K562 (cell line): ENCODE measurements around the gene RNLS. TPM values are rescaled to one million over a fixed set of nuclear protein-coding genes. Genes with fewer than 3 reads are reported as not detected.

Experiments
- ATAC-seq: fragments of 200-7000 bp; cut with Tn5 transposase; 3 replicates; pipeline ENCODE4 v1.9.1; 2020; ENCODE audit warnings: moderate library complexity
- BruUV-seq: library from RNA; stranded (reverse); fragments of 400-500 nt; replicated peaks from 2 replicates; lab custom pipeline; 2021; lab: Mats Ljungman, UMichigan
- CTCF ChIA-PET: fragments of 300-600 bp; formaldehyde crosslinking; extraction: SDS; loops from one replicate; lab custom pipeline; 2021; ENCODE audit warnings: low intra/inter-chr PET ratio; lab: Yijun Ruan, JAX
- POLR2A ChIA-PET: fragments of 300-600, 350-650 bp; sonication (Branson Sonifier 250); formaldehyde crosslinking; extraction: SDS; loops from one replicate; lab custom pipeline; 2021; ENCODE audit warnings: antibody characterized with exemption, inconsistent platforms; lab: Yijun Ruan, JAX
- DNase-seq, 4 experiments: peaks; one replicate each; pipeline versions ENCODE4 v3.0.0 to v3.0.0-alpha.2; 2011 to 2018; ENCODE audit warnings: low spot score in 3 of 4, mixed read lengths in 3 of 4; ENCODE audit errors: extremely low read depth in 1 of 4
- FAIRE-seq: peaks from 2 replicates; lab custom pipeline; 2011; peaks lifted over from hg19 to GRCh38; lab: Jason Lieb, UNC
- H2AFZ ChIP-seq: 2 replicates; pipeline ENCODE4 v1.6.0; 2011; ENCODE audit warnings: low read depth, low read length, control low read depth, inconsistent platforms
- H3K27ac ChIP-seq: fragments of 200-600 bp; 3 replicates; pipeline ENCODE4 v1.8.0; 2011; ENCODE audit warnings: low read depth, mild to moderate bottlenecking, control low read depth, inconsistent platforms, low read length, moderate library complexity, mixed read lengths; ENCODE audit errors: extremely low read depth
- H3K27me3 ChIP-seq, 2 experiments: fragments of 300-600 bp in 1 of 2; 2 replicates in 1 of 2; 3 replicates in 1 of 2; pipeline versions ENCODE4 v1.6.0 to v1.8.0; 2011; ENCODE audit warnings: inconsistent platforms in 2 of 2, low read length in 2 of 2, mild to moderate bottlenecking in 1 of 2, mixed read lengths in 1 of 2, moderate library complexity in 1 of 2; ENCODE audit not compliant: control insufficient read depth in 2 of 2, insufficient read depth in 2 of 2
- H3K36me3 ChIP-seq: fragments of 300-600 bp; 3 replicates; pipeline ENCODE4 v1.8.0; 2011; ENCODE audit warnings: mild to moderate bottlenecking, low read length, inconsistent platforms; ENCODE audit not compliant: control insufficient read depth, insufficient read depth
- H3K4me1 ChIP-seq, 2 experiments: fragments of 200-600 bp in 1 of 2; replicated peaks in 1 of 2; 2 replicates in 1 of 2; 3 replicates in 1 of 2; pipeline versions ENCODE4 v1.5.1 to v1.8.0; 2011; ENCODE audit warnings: inconsistent platforms in 2 of 2, low read length in 2 of 2, mild to moderate bottlenecking in 1 of 2, mixed read lengths in 1 of 2, moderate library complexity in 1 of 2; ENCODE audit not compliant: control insufficient read depth in 2 of 2, insufficient read depth in 2 of 2
- H3K4me2 ChIP-seq: 2 replicates; pipeline ENCODE4 v1.6.1; 2011; ENCODE audit warnings: low read length, control low read depth, inconsistent platforms, mixed read lengths; ENCODE audit not compliant: insufficient read depth
- H3K4me3 ChIP-seq: fragments of 200-600 bp; sonication (generic), shearing (Covaris generic); 2 replicates; pipeline ENCODE4 v1.5.1; 2016; ENCODE audit warnings: control low read depth, inconsistent platforms
- H3K79me2 ChIP-seq: fragments of 200-600 bp; 3 replicates; pipeline ENCODE4 v1.8.0; 2011; ENCODE audit warnings: low read length, inconsistent platforms; ENCODE audit not compliant: control insufficient read depth, insufficient read depth
- H3K9ac ChIP-seq, 2 experiments: 2 replicates each; pipeline versions ENCODE4 v1.6.0 to v1.6.1; 2011; ENCODE audit warnings: low read depth in 2 of 2, low read length in 2 of 2, control low read depth in 1 of 2, inconsistent platforms in 1 of 2, mild to moderate bottlenecking in 1 of 2, mixed read lengths in 1 of 2; ENCODE audit not compliant: insufficient read depth in 1 of 2
- H3K9me1 ChIP-seq: one replicate; pipeline ENCODE4 v1.6.0; 2011; ENCODE audit warnings: inconsistent platforms, mild to moderate bottlenecking, low read length, moderate library complexity; ENCODE audit not compliant: control insufficient read depth, insufficient read depth
- H3K9me3 ChIP-seq: replicated peaks from 2 replicates; pipeline ENCODE4 v1.5.1; 2011; ENCODE audit warnings: low read depth, low read length, inconsistent platforms; ENCODE audit not compliant: control insufficient read depth, insufficient read depth
- H4K20me1 ChIP-seq: replicated peaks from 2 replicates; pipeline ENCODE4 v1.6.1; 2011; ENCODE audit warnings: low read length, inconsistent platforms, mixed read lengths; ENCODE audit not compliant: control insufficient read depth, insufficient read depth
- BACH1 ChIP-seq: fragments of 200-800 bp; sonication (Bioruptor generic); IDR thresholded peaks from 2 replicates; pipeline ENCODE4 v1.6.1; 2016; ENCODE audit warnings: missing genetic modification characterization, missing compliant biosample characterization
- DACH1 ChIP-seq: fragments of 450-650 bp; IDR thresholded peaks from 2 replicates; pipeline ENCODE4 v1.6.1; 2018; ENCODE audit not compliant: partially characterized antibody
- LARP7 ChIP-seq: fragments of 450-650 bp; IDR thresholded peaks from 2 replicates; pipeline ENCODE4 v1.6.1; 2016
- MIER1 ChIP-seq: fragments of 450-650 bp; IDR thresholded peaks from 2 replicates; pipeline ENCODE4 v1.6.1; 2016; ENCODE audit warnings: antibody characterized with exemption, mild to moderate bottlenecking, low read depth
- NR0B1 ChIP-seq: fragments of 450-650 bp; IDR thresholded peaks from one replicate; pipeline ENCODE4 v1.6.1; 2018; ENCODE audit warnings: mild to moderate bottlenecking, moderate library complexity; ENCODE audit not compliant: partially characterized antibody
- SNIP1 ChIP-seq: fragments of 450-650 bp; IDR thresholded peaks from 2 replicates; pipeline ENCODE4 v1.7.1; 2017; ENCODE audit warnings: low read depth, mild to moderate bottlenecking
- XRCC5 ChIP-seq: fragments of 200-400 bp; formaldehyde crosslinking; IDR thresholded peaks from 2 replicates; pipeline ENCODE4 v1.6.1; 2017; ENCODE audit warnings: low read depth, mild to moderate bottlenecking, low read length
- ZNF197 ChIP-seq: fragments of 200-800 bp; sonication (Bioruptor generic); IDR thresholded peaks from 2 replicates; pipeline ENCODE4 v1.6.1; 2016; ENCODE audit warnings: low read depth, missing genetic modification characterization, missing compliant biosample characterization
- WGBS: fragments of 100-300 bp; shearing (Covaris generic); methylation state at CpG from one replicate; pipeline ENCODE4 v1.1.6; 2016; ENCODE audit warnings: low coverage, mixed read lengths; ENCODE audit not compliant: insufficient coverage; ENCODE audit errors: missing lambda C conversion rate; 5-methylcytosine and 5-hydroxymethylcytosine counted together
- in situ Hi-C: fragments of 300-500 bp; cut with MboI; formaldehyde crosslinking; loops from 4 replicates; pipeline ENCODE4 v1.15.0; 2018; ENCODE audit warnings: inconsistent platforms, mixed read lengths
- intact Hi-C: fragments of 100-400 bp; cut with micrococcal nuclease; formaldehyde crosslinking; loops from 2 replicates; pipeline ENCODE4 v1.14.2; 2022
- polyA plus RNA-seq, 8 experiments: library from polyadenylated mRNA; depleted of rRNA in 4 of 8; stranded (reverse) in 5 of 8; unstranded in 3 of 8; fragments of >200 nt; fragmentation: Nextera tagmentation in 2 of 8; fragmentation: Illumina TruSeq in 1 of 8; extraction: Ambion mirVana in 2 of 8; extraction: Trizol in 1 of 8; gene quantifications; 2 replicates each; pipeline versions ENCODE4 v1.2.1 to v1.2.3, GENCODE V29; 2011 to 2014; ENCODE audit warnings: inconsistent platforms in 1 of 8, missing spikeins in 1 of 8
- total RNA-seq, 7 experiments: library from RNA; depleted of rRNA in 6 of 7; stranded (reverse); fragments of >200 nt in 6 of 7; fragmentation: Illumina TruSeq in 2 of 7; extraction: Trizol in 2 of 7; gene quantifications; 2 replicates each; pipeline versions ENCODE4 v1.2.1 to v1.2.3, GENCODE V29; 2011 to 2021; ENCODE audit warnings: low replicate concordance in 1 of 7
- TF ChIP-seq, protein P1 (sequence below): fragments of 250-450 bp; sonication (Bioruptor Pico); IDR thresholded peaks from 2 replicates; pipeline ENCODE4 v1.4.0; 2020; ENCODE audit warnings: mild to moderate bottlenecking, moderate library complexity
- TF ChIP-seq, protein P2 (sequence below): sonication (generic); formaldehyde crosslinking; IDR thresholded peaks from 2 replicates; pipeline ENCODE4 v1.8.1; 2022; ENCODE audit warnings: missing genetic modification reagents
- TF ChIP-seq, protein P3 (sequence below): fragments of 200-400 bp; formaldehyde crosslinking; IDR thresholded peaks from 2 replicates; pipeline ENCODE4 v1.6.1; 2017; ENCODE audit warnings: mild to moderate bottlenecking, low read depth, low read length, moderate library complexity

Gene RNLS
- total and polyA plus RNA-seq, 9 of the 15 experiments (the other 6 are each of a cell fraction or from before 2014, with no cell fraction given) = 0.14 to 0.72 (median 0.41) TPM; not detected in 3

GRCh38 chr10:88244781-88245625 is 338.1 kb downstream of the RNLS start:
- FAIRE-seq = no peak
- no peak overlapping the region for H3K4me3 ChIP-seq
- no peak for ATAC-seq
- no TSS peak for BruUV-seq
- ChIA-PET POLR2A (interaction anchor here (1.1 kb wide), 1 partner anchor 10 kb away, joined by 3 read pairs; no protein-coding TSS in a partner anchor), CTCF (no interaction called here)
- intact Hi-C loops = no loop called here
- H3K4me2 ChIP-seq = no peak overlapping the region
- H3K9me3 ChIP-seq = no peaks in the 10 kb centered on the region
- DNase-seq = no peak
- no peaks in the 10 kb centered on the region for H3K4me1 ChIP-seq
- H3K27me3 ChIP-seq = no peaks in the 10 kb centered on the region
- TF ChIP-seq, protein P1, sequence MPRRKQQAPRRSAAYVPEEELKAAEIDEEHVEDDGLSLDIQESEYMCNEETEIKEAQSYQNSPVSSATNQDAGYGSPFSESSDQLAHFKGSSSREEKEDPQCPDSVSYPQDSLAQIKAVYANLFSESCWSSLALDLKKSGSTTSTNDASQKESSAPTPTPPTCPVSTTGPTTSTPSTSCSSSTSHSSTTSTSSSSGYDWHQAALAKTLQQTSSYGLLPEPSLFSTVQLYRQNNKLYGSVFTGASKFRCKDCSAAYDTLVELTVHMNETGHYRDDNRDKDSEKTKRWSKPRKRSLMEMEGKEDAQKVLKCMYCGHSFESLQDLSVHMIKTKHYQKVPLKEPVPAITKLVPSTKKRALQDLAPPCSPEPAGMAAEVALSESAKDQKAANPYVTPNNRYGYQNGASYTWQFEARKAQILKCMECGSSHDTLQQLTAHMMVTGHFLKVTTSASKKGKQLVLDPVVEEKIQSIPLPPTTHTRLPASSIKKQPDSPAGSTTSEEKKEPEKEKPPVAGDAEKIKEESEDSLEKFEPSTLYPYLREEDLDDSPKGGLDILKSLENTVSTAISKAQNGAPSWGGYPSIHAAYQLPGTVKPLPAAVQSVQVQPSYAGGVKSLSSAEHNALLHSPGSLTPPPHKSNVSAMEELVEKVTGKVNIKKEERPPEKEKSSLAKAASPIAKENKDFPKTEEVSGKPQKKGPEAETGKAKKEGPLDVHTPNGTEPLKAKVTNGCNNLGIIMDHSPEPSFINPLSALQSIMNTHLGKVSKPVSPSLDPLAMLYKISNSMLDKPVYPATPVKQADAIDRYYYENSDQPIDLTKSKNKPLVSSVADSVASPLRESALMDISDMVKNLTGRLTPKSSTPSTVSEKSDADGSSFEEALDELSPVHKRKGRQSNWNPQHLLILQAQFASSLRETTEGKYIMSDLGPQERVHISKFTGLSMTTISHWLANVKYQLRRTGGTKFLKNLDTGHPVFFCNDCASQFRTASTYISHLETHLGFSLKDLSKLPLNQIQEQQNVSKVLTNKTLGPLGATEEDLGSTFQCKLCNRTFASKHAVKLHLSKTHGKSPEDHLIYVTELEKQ (CRISPR knock-in tag) = no peak
- TF ChIP-seq BACH1 (tag) (no peak), MIER1 (no peak), ZNF197 (CRISPR knock-in tag) (no peak), DACH1 (no peak), NR0B1 (no peak), XRCC5 (no peak), SNIP1 (no peak), LARP7 (no peak)
- TF ChIP-seq, protein P2, sequence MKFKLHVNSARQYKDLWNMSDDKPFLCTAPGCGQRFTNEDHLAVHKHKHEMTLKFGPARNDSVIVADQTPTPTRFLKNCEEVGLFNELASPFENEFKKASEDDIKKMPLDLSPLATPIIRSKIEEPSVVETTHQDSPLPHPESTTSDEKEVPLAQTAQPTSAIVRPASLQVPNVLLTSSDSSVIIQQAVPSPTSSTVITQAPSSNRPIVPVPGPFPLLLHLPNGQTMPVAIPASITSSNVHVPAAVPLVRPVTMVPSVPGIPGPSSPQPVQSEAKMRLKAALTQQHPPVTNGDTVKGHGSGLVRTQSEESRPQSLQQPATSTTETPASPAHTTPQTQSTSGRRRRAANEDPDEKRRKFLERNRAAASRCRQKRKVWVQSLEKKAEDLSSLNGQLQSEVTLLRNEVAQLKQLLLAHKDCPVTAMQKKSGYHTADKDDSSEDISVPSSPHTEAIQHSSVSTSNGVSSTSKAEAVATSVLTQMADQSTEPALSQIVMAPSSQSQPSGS (CRISPR knock-in tag) = no peak
- TF ChIP-seq, protein P3, sequence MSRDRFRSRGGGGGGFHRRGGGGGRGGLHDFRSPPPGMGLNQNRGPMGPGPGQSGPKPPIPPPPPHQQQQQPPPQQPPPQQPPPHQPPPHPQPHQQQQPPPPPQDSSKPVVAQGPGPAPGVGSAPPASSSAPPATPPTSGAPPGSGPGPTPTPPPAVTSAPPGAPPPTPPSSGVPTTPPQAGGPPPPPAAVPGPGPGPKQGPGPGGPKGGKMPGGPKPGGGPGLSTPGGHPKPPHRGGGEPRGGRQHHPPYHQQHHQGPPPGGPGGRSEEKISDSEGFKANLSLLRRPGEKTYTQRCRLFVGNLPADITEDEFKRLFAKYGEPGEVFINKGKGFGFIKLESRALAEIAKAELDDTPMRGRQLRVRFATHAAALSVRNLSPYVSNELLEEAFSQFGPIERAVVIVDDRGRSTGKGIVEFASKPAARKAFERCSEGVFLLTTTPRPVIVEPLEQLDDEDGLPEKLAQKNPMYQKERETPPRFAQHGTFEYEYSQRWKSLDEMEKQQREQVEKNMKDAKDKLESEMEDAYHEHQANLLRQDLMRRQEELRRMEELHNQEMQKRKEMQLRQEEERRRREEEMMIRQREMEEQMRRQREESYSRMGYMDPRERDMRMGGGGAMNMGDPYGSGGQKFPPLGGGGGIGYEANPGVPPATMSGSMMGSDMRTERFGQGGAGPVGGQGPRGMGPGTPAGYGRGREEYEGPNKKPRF = no peak
- no peaks in the 10 kb centered on the region for H3K36me3 ChIP-seq
- in situ Hi-C loops = no loop called here
- H3K9ac ChIP-seq = no peak overlapping the region
- H2AFZ ChIP-seq = no peak overlapping the region
- 0% methylated on average over 9 of the region's 9 CpGs for WGBS
- H4K20me1 ChIP-seq = no peaks in the 10 kb centered on the region
- no peaks in the 10 kb centered on the region for H3K79me2 ChIP-seq
- no peaks in the 10 kb centered on the region for H3K9me1 ChIP-seq
- no peak overlapping the region for H3K27ac ChIP-seq
